Subcutaneous adipose tissue (tissue), 4 donors: ENCODE measurements around the gene TTC27. TPM values are rescaled to one million over a fixed set of nuclear protein-coding genes. Genes with fewer than 3 reads are reported as not detected.

Experiments used
- CTCF ChIP-seq: fragments of 450-650 bp; IDR thresholded peaks from one replicate; pipeline ENCODE4 v1.5.1; 2016; ENCODE audit warnings: low read depth, mild to moderate bottlenecking, control low read depth, antibody characterized with exemption, moderate library complexity
- total RNA-seq, 4 donors: library from RNA; depleted of rRNA; stranded (reverse); fragments of >200 nt; gene quantifications; one replicate each; pipeline ENCODE4 v1.1.0, GENCODE V29; 2016

Gene TTC27
- total RNA-seq, 4 donors from 2014 or later: 13.6 to 18.6 (median 15.5) TPM

DNA sequence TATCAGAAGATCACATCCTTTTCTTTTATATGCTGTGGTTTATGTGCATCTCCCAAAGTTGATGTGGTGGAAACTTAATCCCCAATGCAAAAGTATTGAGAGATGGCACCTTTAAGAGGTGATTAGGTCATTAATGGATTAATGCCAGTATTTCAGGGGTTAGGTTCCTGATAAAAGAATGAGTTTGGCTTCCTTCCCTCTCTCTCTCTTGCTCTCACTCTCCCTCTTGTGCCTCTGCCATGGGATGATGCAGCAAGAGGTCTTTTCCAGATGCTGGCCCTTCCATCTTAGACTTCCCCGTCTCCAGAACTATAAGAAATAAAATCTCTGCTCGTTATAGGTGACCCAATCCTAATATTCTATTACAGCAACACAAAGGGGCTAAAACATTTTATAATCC, 85.0 kb downstream of the TTC27 start:
- TF ChIP-seq CTCF: no peak

GRCh38 chr2:32714521-32714920, 86.7 kb downstream of the TTC27 start:
- no peak for TF ChIP-seq CTCF

GRCh38 chr2:32715391-32715841, 87.6 kb downstream of the TTC27 start:
- no peak for TF ChIP-seq CTCF

DNA sequence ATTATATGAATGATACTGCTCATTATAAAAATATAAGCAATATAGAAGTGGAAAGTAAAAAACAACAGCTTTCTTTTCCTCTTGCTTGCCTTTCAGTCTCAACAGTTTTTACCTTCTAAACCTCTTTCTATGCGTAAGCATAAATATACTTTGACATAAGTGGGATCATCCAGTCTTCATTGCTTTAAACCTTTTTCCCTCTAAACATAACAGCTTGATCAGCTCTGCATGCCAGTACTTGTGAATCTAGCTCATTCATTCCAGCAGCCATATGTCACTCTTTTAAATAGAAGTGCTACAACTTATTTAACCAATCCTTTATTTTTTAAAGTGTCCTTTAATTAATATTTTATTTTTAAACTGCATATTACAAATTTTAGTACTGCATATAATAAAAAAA, 88.1 kb downstream of the TTC27 start:
- no peak for TF ChIP-seq CTCF

DNA sequence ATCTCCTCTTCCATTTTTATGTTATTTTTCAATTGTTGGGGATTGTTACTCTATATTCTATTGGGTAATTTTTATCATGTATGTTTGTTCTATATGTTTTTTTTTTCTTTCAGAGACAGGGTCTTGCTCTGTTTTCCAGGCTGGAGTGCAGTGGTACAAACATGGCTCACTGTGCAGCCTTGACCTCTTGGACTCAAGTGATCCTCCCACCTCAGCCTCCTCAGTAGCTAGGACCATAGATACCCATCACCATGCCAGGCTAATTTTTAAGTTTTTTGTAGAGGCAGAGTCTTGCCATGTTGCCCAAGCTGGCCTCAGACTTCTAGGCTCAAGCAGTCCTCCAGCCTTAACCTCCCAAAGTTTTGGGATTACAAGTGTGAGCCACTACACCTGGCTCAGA, 88.7 kb downstream of the TTC27 start:
- no peak for TF ChIP-seq CTCF

GRCh38 chr2:32718752-32719151, 90.9 kb downstream of the TTC27 start:
- no peak for TF ChIP-seq CTCF

DNA sequence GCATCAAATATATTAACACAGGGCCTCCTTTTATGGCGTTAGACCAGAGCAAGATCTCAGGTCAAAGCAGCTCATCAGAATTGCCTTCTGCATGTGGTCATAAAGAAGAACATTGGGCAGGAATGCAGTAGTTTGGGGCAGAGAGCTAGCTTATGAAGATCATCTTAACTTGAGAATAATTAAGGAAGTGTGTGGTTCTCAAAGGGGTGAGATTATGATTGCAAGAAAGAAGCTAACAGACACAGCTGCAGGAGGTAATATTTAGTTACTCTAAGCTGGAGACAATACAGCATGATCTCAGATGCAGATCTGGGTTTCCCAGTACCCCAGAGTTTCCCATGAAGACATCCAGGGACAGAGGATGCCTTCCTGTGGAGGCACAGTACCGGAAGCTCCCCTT, 91.6 kb downstream of the TTC27 start:
- no peak for TF ChIP-seq CTCF
